ENCODE measurements around the gene FBH1.
"Not testable (repeated sequence)": the region's sequence is repeated elsewhere in the genome, so short reads cannot be mapped to it uniquely, and the experiment has no call there.

FBH1 gene

DNA sequence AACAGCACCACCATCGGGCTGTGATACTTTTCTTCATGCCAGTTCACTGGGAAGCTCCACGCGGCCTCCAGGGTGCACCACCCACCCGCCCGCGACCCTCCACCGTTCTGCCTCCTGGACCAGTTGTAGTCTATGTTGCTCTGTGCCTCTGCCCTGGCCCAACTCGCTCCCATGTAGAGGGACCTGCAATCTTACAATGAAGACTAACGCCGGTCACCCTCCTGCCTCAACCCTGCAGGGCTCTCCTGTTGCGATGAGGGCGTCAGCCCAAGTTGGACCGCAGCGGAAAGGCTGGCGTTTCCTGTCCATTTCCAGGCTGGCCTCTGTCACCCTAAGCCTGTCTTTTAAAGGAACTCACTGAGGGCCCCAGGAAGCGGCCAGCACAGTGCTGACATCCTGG lies 52.4 kb downstream of the FBH1 start:
- DNase-seq, result no peak

DNA sequence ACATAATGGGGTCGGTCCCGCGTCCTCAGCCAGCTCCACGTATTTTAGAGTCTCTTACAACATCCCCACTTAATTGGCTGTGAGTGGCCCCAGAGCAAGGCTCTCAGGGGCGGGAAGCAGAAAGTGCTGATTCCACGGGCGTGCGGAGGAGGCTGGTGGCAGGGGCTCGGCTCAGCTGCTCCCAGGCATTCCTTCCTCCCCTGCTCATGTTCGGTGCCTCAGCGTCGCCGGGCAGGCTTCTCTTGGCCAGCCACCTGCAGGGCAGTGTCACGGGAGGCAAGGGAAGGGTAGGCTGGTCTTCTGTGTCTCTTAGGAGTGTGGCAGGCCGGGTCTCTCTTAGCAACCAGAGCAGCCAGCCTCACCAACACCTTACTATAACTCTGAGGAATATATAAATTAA lies 53.5 kb downstream of the FBH1 start:
- no peak for DNase-seq

DNA sequence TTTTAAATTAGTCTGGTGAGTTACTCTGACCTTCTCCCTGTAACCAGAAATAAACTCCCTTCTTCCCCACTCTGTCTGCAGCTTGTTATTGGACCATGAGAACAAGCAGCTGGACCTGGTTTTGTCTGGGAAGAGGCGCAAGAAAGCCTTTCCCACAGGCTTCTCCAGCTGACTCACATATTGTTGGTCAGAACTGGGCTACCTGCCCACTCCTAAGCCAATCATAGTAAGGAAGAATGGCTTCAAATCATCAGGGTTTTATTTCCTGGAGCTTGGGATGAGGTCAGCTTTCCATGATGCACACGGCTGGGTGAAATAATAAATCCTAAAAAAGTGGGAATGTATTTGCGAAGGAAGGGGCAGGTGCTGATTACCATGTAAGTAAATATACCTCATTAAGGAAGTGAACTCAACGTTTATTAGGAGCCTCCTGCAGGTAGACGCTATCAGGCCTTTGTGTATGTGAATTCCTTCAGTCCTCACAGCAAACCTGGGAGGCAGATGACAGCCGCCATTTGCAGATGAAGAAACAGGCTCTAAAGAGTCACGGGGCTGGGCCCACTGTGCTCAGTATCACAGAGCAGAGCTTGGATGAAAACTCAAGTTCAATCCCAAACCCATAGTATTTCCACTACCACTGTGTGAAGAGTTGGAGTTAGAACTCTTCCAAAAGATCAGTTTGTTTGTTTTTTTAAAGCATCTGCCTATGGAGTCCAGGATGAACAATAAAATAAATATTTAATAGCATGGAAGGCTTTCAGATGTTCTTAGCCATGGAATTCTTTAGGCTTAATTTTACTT lies 54.5 kb downstream of the FBH1 start:
- DNase-seq, result no peak

DNA sequence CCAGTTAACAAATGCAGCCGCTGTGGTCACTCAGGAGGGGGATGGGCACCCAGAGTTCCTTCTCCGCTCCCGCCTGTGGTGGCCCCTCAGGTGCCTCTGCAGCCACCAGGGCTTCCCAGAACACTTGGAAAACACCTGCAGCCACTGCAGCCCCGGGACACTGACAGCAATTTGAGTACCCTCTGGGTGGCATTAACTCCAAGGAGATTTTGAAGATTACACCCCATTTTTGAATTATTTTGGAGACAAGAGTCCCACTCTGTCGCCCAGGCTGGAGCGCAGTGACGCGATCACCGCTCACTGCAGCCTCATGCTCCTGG lies 55.1 kb downstream of the FBH1 start:
- no peak for DNase-seq

- no peak for DNase-seq
These were observed 55.7 kb downstream of the FBH1 start for GRCh38 chr10:5945561-5946418.

DNA sequence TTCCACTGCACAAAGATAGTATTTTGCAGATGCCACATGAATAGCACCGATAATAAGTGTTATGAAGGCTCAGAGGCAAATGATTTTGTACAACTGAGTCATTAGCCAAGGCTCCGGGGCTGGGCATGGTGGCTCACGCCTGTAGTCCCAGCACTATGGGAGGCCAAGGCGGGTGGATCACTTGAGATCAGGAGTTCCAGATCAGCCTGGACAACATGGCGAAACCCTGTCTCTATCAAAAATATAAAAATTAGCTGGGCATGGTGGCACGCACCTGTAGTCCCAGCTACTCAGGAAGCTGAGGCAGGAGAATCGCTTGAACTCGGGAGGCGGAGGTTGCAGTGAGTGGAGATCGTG lies 56.4 kb downstream of the FBH1 start:
- not testable (repeated sequence) for DNase-seq

DNA sequence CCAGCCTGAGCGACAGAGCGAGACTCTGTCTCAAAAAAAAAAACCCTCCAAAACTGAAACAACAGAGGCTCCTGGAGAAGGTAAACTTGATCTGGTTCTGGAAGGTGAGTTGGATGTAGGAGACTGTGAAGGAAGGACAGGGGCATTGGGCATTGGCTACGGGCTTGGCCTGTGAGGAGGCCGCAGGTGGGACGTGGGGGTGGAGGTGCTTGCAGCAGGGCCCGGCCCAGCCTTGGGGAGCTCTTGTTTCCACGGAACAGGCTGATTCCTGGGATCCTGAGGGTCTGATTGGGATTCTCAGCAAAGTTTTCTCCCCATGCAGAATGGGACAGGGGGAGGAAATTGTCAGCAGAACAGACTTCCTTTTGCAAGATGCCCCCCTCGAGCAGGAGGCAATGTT lies 56.7 kb downstream of the FBH1 start:
- DNase-seq, result no peak

GRCh38 chr10:5947471-5948207 lies 57.6 kb downstream of the FBH1 start:
- no peak for DNase-seq

DNA sequence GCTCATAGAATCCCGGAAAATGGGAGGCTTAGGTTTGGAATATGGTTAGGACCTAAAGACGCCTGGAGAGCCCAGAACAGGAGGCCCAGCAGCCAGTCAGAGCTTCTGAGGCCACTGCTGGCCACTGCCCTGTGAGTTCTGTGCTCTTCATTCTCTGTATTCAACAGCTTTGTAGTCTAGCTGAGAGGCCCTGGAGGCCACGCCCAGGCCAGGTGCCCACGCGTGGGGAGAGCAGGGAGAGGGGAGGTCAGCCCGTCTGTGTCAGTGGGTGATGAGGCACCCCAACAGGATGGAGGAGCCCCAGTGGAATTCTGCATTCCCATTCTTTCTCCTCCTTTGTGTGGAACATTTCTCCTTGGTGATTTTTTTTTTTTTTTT lies 58.2 kb downstream of the FBH1 start:
- no peak for DNase-seq

DNA sequence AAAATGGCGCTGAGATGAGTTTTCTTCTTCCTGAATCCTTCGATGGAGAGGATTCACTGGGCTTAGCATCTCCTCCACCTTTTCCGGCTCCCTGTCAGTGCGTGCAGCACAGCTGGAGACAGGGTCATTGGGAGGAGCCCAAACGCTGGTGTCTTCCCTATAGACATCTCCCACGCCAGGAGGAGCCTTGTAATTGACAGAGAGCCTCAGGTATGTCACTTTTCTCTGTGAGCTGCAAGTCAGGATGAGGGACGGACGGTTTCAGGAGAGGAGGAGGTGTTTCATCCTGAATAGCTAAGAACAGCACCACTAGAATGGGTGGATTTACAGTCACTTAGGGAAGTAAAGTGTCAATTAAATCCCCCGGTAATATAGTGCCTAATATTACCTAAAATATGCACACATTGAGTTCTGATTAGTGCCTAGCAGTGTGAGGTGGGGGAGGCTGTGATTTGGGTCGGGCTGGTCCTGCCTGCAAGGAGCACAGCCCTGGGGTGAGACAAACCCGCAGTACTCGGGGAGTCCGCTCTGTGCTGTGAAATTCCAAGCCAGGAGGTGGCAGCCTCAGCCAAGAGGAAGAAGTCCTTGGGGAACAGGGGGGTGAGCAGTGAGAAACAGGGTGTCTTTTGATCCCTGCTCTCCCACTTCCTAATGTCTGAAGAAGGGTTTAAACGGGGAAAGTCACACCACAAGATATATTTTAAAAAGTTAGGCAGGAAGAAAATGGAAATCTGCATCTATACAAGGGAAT lies 59.1 kb downstream of the FBH1 start:
- DNase-seq, result no peak

DNA sequence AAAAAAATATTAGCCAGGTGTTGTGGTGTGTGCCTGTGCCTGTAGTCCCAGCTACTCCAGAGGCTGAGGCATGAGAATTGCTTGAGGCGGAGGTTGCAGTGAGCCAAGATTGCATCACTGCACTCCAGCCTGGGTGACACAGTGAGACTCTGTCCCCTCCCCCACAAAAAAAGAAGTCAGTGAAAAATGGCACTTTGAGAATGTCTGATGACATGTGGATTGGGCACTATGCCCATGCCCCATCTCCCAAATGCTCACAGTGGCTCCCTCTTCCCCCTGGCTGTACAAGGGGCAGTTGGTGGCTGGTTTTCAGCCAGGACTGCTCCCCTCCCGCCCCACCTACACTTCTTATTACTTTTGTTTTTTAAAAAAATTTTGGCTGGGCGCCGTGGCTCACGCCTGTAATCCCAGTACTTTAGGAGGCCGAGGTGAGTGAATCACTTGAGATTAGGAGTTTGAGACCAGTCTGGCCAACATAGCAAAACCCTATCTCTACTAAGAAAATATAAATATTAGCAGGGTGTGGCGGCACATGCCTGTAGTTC lies 61.2 kb downstream of the FBH1 start:
- no peak for DNase-seq

GRCh38 chr10:5951721-5952407 lies 61.8 kb downstream of the FBH1 start:
- DNase-seq, result no peak

- DNase-seq, result no peak
These were observed 62.8 kb downstream of the FBH1 start for GRCh38 chr10:5952731-5953385.

DNA sequence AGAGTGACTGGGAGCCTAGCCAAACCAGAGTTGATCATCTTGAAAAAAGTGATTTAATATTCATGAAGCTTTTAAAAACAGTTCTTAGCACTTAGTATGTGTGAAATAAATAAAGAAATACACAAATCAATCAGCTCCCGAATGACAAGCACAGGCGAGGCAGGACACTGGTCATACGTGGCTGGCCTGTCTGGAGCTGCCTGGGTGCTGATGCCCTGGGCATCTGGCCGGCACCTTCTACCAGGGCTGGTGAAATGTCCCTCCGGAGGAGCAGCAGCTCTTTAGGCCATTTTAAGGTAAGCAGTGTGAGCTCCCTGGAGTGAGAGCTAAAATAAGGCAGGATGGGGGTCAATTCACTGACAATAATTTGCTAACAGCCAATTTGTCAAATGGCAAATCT lies 63.6 kb downstream of the FBH1 start:
- DNase-seq, result no peak

DNA sequence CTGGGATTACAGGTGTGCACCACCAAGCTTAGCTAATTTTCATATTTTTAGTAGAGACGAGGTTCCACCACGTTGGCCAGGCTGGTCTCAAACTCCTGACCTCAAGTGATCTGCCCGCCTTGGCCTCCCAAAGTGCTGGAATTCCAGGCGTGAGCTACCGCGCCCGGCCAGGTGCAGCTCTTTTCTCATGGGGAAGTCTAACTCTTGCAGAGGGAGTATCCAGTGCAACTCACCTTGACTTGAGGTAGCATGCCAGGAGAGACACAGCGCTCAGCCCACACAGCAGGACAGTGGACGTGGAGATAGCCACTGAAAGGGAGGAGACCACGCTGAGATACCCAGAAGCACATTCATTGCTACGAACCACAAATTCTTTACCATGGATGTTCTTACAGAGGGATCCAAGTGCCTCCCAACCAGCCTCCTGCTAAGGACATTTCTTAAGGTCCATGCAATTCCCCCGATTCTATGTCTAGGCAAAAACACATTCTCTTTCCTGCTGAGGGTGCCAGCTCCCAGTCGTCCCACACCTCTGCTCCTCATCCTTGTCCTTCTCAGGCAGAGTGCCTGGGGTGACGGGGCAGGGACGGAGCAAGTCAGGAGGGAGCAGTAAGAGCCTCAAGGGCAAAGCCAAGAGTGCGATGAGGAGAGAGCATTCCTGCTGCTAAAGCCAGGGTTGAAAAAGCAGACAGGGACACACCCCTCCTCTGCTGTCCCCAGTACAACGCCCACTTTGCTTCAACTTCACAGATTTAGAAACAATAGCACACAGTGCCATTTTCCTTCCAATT lies 66.3 kb downstream of the FBH1 start:
- DNase-seq, result no peak

DNA sequence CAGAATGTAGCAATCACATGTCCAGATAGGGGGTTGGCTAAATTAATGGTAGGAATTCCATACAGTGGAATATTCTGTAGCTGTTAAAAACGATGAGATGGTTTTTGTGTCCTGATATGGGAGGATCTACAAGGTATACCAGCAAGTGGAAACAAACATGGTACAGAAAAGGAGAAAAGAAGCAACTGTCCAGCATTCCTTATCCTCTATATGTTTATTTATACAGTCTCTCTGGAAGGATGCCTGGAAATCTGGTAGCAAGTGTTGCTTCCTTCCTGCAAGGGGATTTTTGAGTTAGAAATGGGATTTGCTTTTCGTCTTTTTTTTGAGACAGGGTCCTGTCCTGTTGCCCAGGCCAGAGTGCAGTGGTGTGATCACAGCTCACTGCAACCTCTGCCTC lies 68.0 kb downstream of the FBH1 start:
- no peak for DNase-seq

DNA sequence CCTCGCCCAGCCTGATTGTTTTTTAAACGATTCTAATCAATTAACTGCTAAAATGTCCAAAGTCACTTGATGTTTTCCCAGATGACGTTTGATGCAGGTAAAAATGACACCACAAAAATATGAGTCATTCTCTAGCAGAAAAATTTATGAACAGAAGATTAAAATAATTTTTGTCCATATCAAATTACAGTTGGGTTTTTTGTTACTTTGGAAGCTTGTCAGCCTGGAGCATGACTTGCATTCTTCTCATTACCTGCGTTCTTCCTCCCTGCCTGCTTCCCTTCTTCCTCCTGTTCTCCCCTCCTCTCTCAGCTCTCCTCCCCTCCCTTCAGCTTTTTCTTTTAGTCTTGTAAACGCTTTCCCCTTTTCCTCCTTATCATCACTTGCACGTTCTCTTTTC lies 68.6 kb downstream of the FBH1 start:
- DNase-seq, result no peak

GRCh38 chr10:5959142-5959541 lies 69.1 kb downstream of the FBH1 start:
- no peak for DNase-seq

DNA sequence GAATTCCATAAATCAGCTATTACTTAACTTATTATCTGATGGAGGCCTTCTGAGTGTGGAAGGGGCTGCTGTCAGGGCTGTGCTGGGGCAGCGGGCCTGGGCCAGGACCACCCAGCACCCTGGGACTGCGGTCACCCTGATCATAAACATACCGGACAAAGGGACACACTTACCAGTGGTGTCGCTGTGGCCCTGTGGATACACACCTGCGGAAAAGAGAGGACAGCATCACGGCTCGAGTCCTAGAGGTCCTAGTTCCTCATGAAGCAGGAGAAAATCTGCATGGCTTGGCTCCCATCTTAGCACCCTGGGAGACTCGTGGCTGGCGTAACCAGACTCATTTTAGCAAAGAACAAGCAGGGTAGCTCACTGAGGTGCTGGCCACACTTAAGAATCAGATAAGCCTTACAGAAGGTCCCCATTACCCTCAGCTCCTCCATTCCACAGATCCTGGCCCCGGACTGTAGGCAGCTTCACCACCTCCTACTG lies 69.6 kb downstream of the FBH1 start:
- no peak for DNase-seq
